B cell (primary cell): ENCODE results near the gene C19orf47. TPM values are rescaled to one million over a fixed set of nuclear protein-coding genes. Genes with fewer than 3 reads are reported as not detected.

Source experiments
- ATAC-seq: fragments of 200-7000 bp; cut with Tn5 transposase; one replicate; pipeline ENCODE4 v1.10.0; 2021; ENCODE audit warnings: low read depth, mild to moderate bottlenecking, moderate number of reproducible peaks, moderate library complexity
- CTCF ChIA-PET: fragments of 350-600 bp; sonication (Branson Sonifier 250); formaldehyde crosslinking; loops from one replicate; lab custom pipeline; 2021; ENCODE audit warnings: antibody characterized with exemption, inconsistent platforms; lab: Charles Lee
- POLR2A ChIA-PET: fragments of 350-600 bp; sonication (Branson Sonifier 250); formaldehyde crosslinking; loops from one replicate; lab custom pipeline; 2021; ENCODE audit warnings: antibody characterized with exemption; lab: Charles Lee
- DNase-seq: peaks from one replicate; pipeline ENCODE4 v3.0.0; 2013
- H2AFZ ChIP-seq: 2 replicates; pipeline ENCODE4 v1.6.1; 2012; ENCODE audit warnings: mild to moderate bottlenecking, low read depth, low read length; ENCODE audit not compliant: insufficient read depth, poor library complexity, severe bottlenecking
- H3K27ac ChIP-seq, 2 donors: 1 replicate in 1 of 2; 2 replicates in 1 of 2; pipeline ENCODE4 v1.5.1; 2012 to 2013; ENCODE audit warnings: low read length in 2 of 2, mild to moderate bottlenecking in 2 of 2, moderate library complexity in 1 of 2
- H3K27me3 ChIP-seq, 4 experiments: fragments of 200-600 bp in 1 of 4; sonication (generic) in 1 of 4; replicated peaks in 1 of 4; 1 replicate in 2 of 4; 2 replicates in 2 of 4; pipeline versions ENCODE4 v1.6.1 to v1.7.0; 2013 to 2016; ENCODE audit warnings: low read length in 3 of 4, mild to moderate bottlenecking in 2 of 4, mixed read lengths in 1 of 4, moderate library complexity in 1 of 4; ENCODE audit not compliant: insufficient read depth in 4 of 4, control insufficient read depth in 3 of 4; ENCODE audit errors: control extremely low read depth in 1 of 4
- H3K36me3 ChIP-seq, 2 experiments: replicated peaks in 1 of 2; 1 replicate in 1 of 2; 2 replicates in 1 of 2; pipeline versions ENCODE4 v1.6.1 to v1.7.1; 2013; ENCODE audit warnings: low read length in 1 of 2; ENCODE audit not compliant: insufficient read depth in 2 of 2, control insufficient read depth in 1 of 2; ENCODE audit errors: control extremely low read depth in 1 of 2, extremely low read depth in 1 of 2
- H3K4me1 ChIP-seq, 2 donors: fragments of 200-600 bp in 1 of 2; sonication (generic) in 1 of 2; 1 replicate in 1 of 2; 2 replicates in 1 of 2; pipeline versions ENCODE4 v1.5.1 to v1.6.1; 2013 to 2017; ENCODE audit warnings: low read length in 2 of 2; ENCODE audit not compliant: control insufficient read depth in 2 of 2, insufficient read depth in 2 of 2
- H3K4me2 ChIP-seq: replicated peaks from 2 replicates; pipeline ENCODE3; 2012; ENCODE audit warnings: mild to moderate bottlenecking, low read depth, low read length; ENCODE audit not compliant: poor library complexity, severe bottlenecking
- H3K4me3 ChIP-seq, 5 experiments: fragments of 200-600 bp in 1 of 5; sonication (generic) in 1 of 5; 1 replicate in 3 of 5; 2 replicates in 2 of 5; pipeline versions ENCODE4 v1.5.1 to v1.7.0; 2011 to 2016; ENCODE audit warnings: low read length in 4 of 5, mild to moderate bottlenecking in 4 of 5, low read depth in 2 of 5, control low read depth in 1 of 5, moderate library complexity in 1 of 5; ENCODE audit not compliant: insufficient read depth in 1 of 5; ENCODE audit errors: control extremely low read depth in 1 of 5, extremely low read depth in 1 of 5
- H3K79me2 ChIP-seq: fragments of 200-600 bp; sonication (generic); one replicate; pipeline ENCODE4 v1.6.0; 2016; ENCODE audit warnings: low read length; ENCODE audit not compliant: control insufficient read depth, insufficient read depth
- H3K9ac ChIP-seq: fragments of 200-600 bp; sonication (generic); 2 replicates; pipeline ENCODE4 v1.6.1; 2017; ENCODE audit warnings: mild to moderate bottlenecking, low read length, moderate library complexity
- H3K9me3 ChIP-seq, 3 donors: one replicate each; pipeline versions ENCODE4 v1.6.1 to v1.7.1; 2013; ENCODE audit warnings: low read length in 2 of 3; ENCODE audit not compliant: control insufficient read depth in 2 of 3, insufficient read depth in 1 of 3; ENCODE audit errors: control extremely low read depth in 1 of 3
- H4K20me1 ChIP-seq: 2 replicates; pipeline ENCODE4 v1.6.0; 2012; ENCODE audit warnings: mild to moderate bottlenecking, low read length; ENCODE audit not compliant: insufficient read depth, control insufficient read depth, poor library complexity, severe bottlenecking
- H3K27ac Mint-ChIP-seq: one replicate; pipeline ENCODE4 v1.8.0; 2021; ENCODE audit warnings: mixed read lengths
- H3K27me3 Mint-ChIP-seq: one replicate; pipeline ENCODE4 v1.8.0; 2021; ENCODE audit warnings: mixed read lengths
- H3K4me1 Mint-ChIP-seq: one replicate; pipeline ENCODE4 v1.8.0; 2021; ENCODE audit warnings: mixed read lengths
- H3K4me3 Mint-ChIP-seq: one replicate; pipeline ENCODE4 v1.8.0; 2021; ENCODE audit warnings: mixed read lengths
- H3K9me3 Mint-ChIP-seq: one replicate; pipeline ENCODE4 v1.8.0; 2022; ENCODE audit warnings: mixed read lengths; ENCODE audit not compliant: insufficient read depth
- EZH2 ChIP-seq: IDR thresholded peaks from 2 replicates; pipeline ENCODE4 v1.6.1; 2012; ENCODE audit warnings: borderline replicate concordance, low read depth, mild to moderate bottlenecking, moderate library complexity, low read length; ENCODE audit not compliant: insufficient read depth, poor library complexity, severe bottlenecking
- WGBS: methylation state at CpG from one replicate; pipeline ENCODE4 v1.1.5; 2013; ENCODE audit warnings: missing lambda C conversion rate; ENCODE audit not compliant: insufficient coverage; 5-methylcytosine and 5-hydroxymethylcytosine counted together
- intact Hi-C: fragments of 100-400 bp; cut with micrococcal nuclease; formaldehyde crosslinking; loops from one replicate; pipeline ENCODE4 v1.10.0; 2022
- polyA plus RNA-seq: library from polyadenylated mRNA; depleted of rRNA; stranded (reverse); fragments of >200 nt; gene quantifications from 2 replicates; pipeline ENCODE4 v1.2.3, GENCODE V29; 2012
- total RNA-seq, 2 donors: library from RNA; stranded (reverse); fragments of 120-200 nt in 1 of 2; gene quantifications; 1 replicate in 1 of 2; 2 replicates in 1 of 2; pipeline versions ENCODE4 v1.2.3 to v1.2.4, GENCODE V29; 2013 to 2022
- TF ChIP-seq, protein P1 (sequence below): fragments of 200-600 bp; IDR thresholded peaks from one replicate; pipeline ENCODE4 v1.8.0; 2022; ENCODE audit warnings: antibody characterized with exemption, mild to moderate bottlenecking

Gene C19orf47
- total and polyA plus RNA-seq, 2 donors (not counting 1 experiment from before 2014, with no cell fraction given), result 12.7 to 16.7 TPM

DNA sequence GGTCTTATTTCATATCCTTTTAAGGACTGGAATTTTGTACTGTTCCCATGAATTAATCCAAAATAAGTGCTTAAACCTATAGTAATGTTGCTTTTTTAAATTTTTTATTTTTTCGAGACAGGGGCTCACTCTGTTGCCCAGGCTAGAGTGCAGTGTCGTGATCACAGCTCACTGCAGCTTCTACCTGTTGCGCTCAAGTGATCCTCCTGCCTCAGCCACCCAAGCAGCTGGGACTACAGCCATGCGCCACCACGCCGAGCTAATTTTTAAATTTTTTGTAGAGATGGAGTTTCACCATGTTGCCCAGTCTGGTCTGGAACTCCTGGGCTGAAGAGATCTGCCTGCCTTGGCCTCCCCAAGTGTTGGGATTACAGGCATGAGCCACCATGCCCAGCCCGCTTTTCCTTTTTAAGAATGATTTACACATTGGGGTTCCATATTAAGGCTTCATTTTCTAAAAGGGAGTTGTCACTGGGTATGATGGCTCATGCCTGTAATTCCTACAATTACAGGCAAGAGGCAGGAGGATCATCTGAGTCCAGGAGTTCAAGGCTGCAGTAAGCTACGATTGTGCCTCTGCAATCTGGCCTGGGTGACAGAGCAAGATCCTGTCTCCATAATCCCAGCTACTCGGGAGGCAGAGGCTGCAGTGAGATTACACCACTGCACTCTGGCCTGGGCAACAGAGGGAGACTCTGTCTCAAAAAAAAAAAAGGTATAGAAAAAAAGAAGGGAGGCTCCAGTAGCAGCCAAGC lies 34.8 kb downstream of the C19orf47 start:
- no peaks in the 10 kb centered on the region for H3K9me3 ChIP-seq
- no peak overlapping the region for H3K4me3 ChIP-seq
- H3K9me3 Mint-ChIP-seq, result no peaks in the 10 kb centered on the region
- no peak overlapping the region for H3K9ac ChIP-seq
- DNase-seq, result no peak
- no peak for ATAC-seq
- no peak overlapping the region for H3K4me3 Mint-ChIP-seq
- no peaks in the 10 kb centered on the region for H4K20me1 ChIP-seq
- H2AFZ ChIP-seq, result no peak overlapping the region
- H3K4me1 Mint-ChIP-seq, result no peaks in the 10 kb centered on the region
- WGBS, result 98% methylated on average over 4 of the region's 9 CpGs
- no peaks in the 10 kb centered on the region for H3K27me3 Mint-ChIP-seq
- intact Hi-C loops, result loop anchor here (5.0 kb wide), 1 partner anchor 176 kb away; no protein-coding TSS in a partner anchor
- ChIA-PET POLR2A (no interaction called here), CTCF (interaction anchor here (1.8 kb wide), 1 partner anchor 8 kb away, joined by 9 read pairs; no protein-coding TSS in a partner anchor)
- no peak overlapping the region for H3K27ac Mint-ChIP-seq
- TF ChIP-seq EZH2, result no peak
- TF ChIP-seq, protein P1, sequence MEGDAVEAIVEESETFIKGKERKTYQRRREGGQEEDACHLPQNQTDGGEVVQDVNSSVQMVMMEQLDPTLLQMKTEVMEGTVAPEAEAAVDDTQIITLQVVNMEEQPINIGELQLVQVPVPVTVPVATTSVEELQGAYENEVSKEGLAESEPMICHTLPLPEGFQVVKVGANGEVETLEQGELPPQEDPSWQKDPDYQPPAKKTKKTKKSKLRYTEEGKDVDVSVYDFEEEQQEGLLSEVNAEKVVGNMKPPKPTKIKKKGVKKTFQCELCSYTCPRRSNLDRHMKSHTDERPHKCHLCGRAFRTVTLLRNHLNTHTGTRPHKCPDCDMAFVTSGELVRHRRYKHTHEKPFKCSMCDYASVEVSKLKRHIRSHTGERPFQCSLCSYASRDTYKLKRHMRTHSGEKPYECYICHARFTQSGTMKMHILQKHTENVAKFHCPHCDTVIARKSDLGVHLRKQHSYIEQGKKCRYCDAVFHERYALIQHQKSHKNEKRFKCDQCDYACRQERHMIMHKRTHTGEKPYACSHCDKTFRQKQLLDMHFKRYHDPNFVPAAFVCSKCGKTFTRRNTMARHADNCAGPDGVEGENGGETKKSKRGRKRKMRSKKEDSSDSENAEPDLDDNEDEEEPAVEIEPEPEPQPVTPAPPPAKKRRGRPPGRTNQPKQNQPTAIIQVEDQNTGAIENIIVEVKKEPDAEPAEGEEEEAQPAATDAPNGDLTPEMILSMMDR, result no peak
- H3K79me2 ChIP-seq, result no peaks in the 10 kb centered on the region
- H3K4me1 ChIP-seq, result no peaks in the 10 kb centered on the region
- H3K27ac ChIP-seq, result no peak overlapping the region
- H3K27me3 ChIP-seq, result no peaks in the 10 kb centered on the region
- H3K36me3 ChIP-seq, result peaks cover 0 to 3% of the 10 kb centered on the region in 2 experiments
- H3K4me2 ChIP-seq, result no peak overlapping the region

DNA sequence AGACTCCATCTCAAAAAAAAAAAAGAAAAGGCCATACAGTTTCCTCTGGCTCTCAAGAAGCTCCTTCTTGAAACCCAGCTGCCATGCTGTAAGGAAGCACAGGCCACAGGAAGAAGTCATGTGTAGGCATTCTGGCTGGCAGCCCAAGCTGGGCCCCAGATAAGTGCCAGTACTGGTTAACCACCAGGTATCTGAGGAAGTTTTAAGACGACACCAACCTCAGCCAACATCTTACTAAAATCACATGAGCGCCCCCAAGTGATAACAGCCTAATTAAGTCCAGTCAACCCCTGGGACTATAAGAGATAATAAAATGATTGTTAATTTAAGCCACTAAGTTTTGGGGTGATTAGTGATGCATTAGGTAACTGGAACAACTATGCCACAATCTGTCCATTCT lies 35.7 kb downstream of the C19orf47 start:
- CTCF ChIA-PET, result no interaction called here
- no CpG with 5 or more reads among the region's 2 CpGs for WGBS

More for the DNA sequence above, 35.7 kb downstream of the C19orf47 start:
- Mint-ChIP-seq H3K9me3 (no peaks in the 10 kb centered on the region), H3K27ac (no peak overlapping the region), H3K27me3 (no peaks in the 10 kb centered on the region), H3K4me3 (no peak overlapping the region), H3K4me1 (no peaks in the 10 kb centered on the region)
- intact Hi-C loops, result loop anchor here (5.0 kb wide), 1 partner anchor 175 kb away; no protein-coding TSS in a partner anchor
- no peak overlapping the region for H2AFZ ChIP-seq
- no peak overlapping the region for H3K4me3 ChIP-seq
- POLR2A ChIA-PET, result no interaction called here
- no peak for TF ChIP-seq EZH2
- TF ChIP-seq, protein P1, result no peak
- H3K36me3 ChIP-seq, result no peaks in the 10 kb centered on the region
- H3K4me2 ChIP-seq, result no peak overlapping the region
- no peaks in the 10 kb centered on the region for H3K9me3 ChIP-seq
- no peaks in the 10 kb centered on the region for H3K4me1 ChIP-seq
- H3K9ac ChIP-seq, result no peak overlapping the region
- ATAC-seq, result no peak
- H4K20me1 ChIP-seq, result no peaks in the 10 kb centered on the region
- DNase-seq, result no peak
- no peaks in the 10 kb centered on the region for H3K79me2 ChIP-seq
- H3K27ac ChIP-seq, result no peak overlapping the region
- H3K27me3 ChIP-seq, result no peaks in the 10 kb centered on the region
